ENCODE data around the gene USP6NL. TPM values are rescaled to one million over a fixed set of nuclear protein-coding genes. Genes with fewer than 3 reads are reported as not detected.
A peak's percentile ranks its signal among the peaks of the same experiment; 100 is the strongest.

The USP6NL gene
- total RNA-seq, 1 donor from 2014 or later: 13.3 TPM

GRCh38 chr10:11457336-11457735 is 154.1 kb downstream of the USP6NL start:
- Mint-ChIP-seq H3K36me3 (ENCODE audit: unreplicated experiment) (peaks cover 5% of the 10 kb centered on the region), H3K4me1 (ENCODE audit: low read depth, unreplicated experiment) (no peaks in the 10 kb centered on the region), H3K27me3 (ENCODE audit: unreplicated experiment) (peaks cover 2% of the 10 kb centered on the region), H3K9me3 (ENCODE audit: unreplicated experiment) (no peaks in the 10 kb centered on the region), H3K4me3 (ENCODE audit: unreplicated experiment) (no peak overlapping the region), H3K27ac (ENCODE audit: unreplicated experiment) (no peak overlapping the region)
- DNase-seq: no peak
- no peak for TF ChIP-seq CTCF (IDR thresholded peaks at IDR 0.05; ENCODE audit: partially characterized antibody, unreplicated experiment)

GRCh38 chr10:11454958-11455566 is 156.4 kb downstream of the USP6NL start:
- peaks cover 5% of the 10 kb centered on the region for H3K36me3 Mint-ChIP-seq (ENCODE audit: unreplicated experiment)
- H3K4me3 Mint-ChIP-seq (ENCODE audit: unreplicated experiment): no peak overlapping the region
- H3K27me3 Mint-ChIP-seq (ENCODE audit: unreplicated experiment): peaks cover 2% of the 10 kb centered on the region
- peak; percentile 22 for TF ChIP-seq CTCF (IDR thresholded peaks at IDR 0.05; ENCODE audit: partially characterized antibody, unreplicated experiment)
- no peak overlapping the region for H3K27ac Mint-ChIP-seq (ENCODE audit: unreplicated experiment)
- H3K4me1 Mint-ChIP-seq (ENCODE audit: low read depth, unreplicated experiment): no peaks in the 10 kb centered on the region
- peaks cover 1% of the 10 kb centered on the region for H3K9me3 Mint-ChIP-seq (ENCODE audit: unreplicated experiment)
- no peak for DNase-seq

- peak overlapping the region; percentile 36 for H3K4me3 Mint-ChIP-seq (ENCODE audit: unreplicated experiment)
- no peak for TF ChIP-seq CTCF (IDR thresholded peaks at IDR 0.05; ENCODE audit: partially characterized antibody, unreplicated experiment)
- peaks cover 1% of the 10 kb centered on the region for H3K9me3 Mint-ChIP-seq (ENCODE audit: unreplicated experiment)
- no peak for DNase-seq
- H3K27me3 Mint-ChIP-seq (ENCODE audit: unreplicated experiment): peaks cover 2% of the 10 kb centered on the region
- no peaks in the 10 kb centered on the region for H3K4me1 Mint-ChIP-seq (ENCODE audit: low read depth, unreplicated experiment)
- H3K36me3 Mint-ChIP-seq (ENCODE audit: unreplicated experiment): peaks cover 5% of the 10 kb centered on the region
- H3K27ac Mint-ChIP-seq (ENCODE audit: unreplicated experiment): no peak overlapping the region
These were observed 157.3 kb downstream of the USP6NL start for GRCh38 chr10:11454160-11454559.

GRCh38 chr10:11451640-11452260 is 159.7 kb downstream of the USP6NL start:
- peaks cover 2% of the 10 kb centered on the region for H3K9me3 Mint-ChIP-seq (ENCODE audit: unreplicated experiment)
- no peak for TF ChIP-seq CTCF (IDR thresholded peaks at IDR 0.05; ENCODE audit: partially characterized antibody, unreplicated experiment)
- H3K4me3 Mint-ChIP-seq (ENCODE audit: unreplicated experiment): no peak overlapping the region
- peaks cover 5% of the 10 kb centered on the region for H3K36me3 Mint-ChIP-seq (ENCODE audit: unreplicated experiment)
- peaks cover 2% of the 10 kb centered on the region for H3K27me3 Mint-ChIP-seq (ENCODE audit: unreplicated experiment)
- no peaks in the 10 kb centered on the region for H3K4me1 Mint-ChIP-seq (ENCODE audit: low read depth, unreplicated experiment)
- no peak for DNase-seq
- H3K27ac Mint-ChIP-seq (ENCODE audit: unreplicated experiment): no peak overlapping the region

- Mint-ChIP-seq H3K9me3 (ENCODE audit: unreplicated experiment) (peaks cover 7% of the 10 kb centered on the region), H3K4me1 (ENCODE audit: low read depth, unreplicated experiment) (no peaks in the 10 kb centered on the region), H3K4me3 (ENCODE audit: unreplicated experiment) (no peak overlapping the region), H3K27ac (ENCODE audit: unreplicated experiment) (no peak overlapping the region), H3K27me3 (ENCODE audit: unreplicated experiment) (peaks cover 2% of the 10 kb centered on the region), H3K36me3 (ENCODE audit: unreplicated experiment) (peaks cover 5% of the 10 kb centered on the region)
- TF ChIP-seq CTCF (IDR thresholded peaks at IDR 0.05; ENCODE audit: partially characterized antibody, unreplicated experiment): no peak
- no peak for DNase-seq
These were observed 161.0 kb downstream of the USP6NL start for GRCh38 chr10:11450427-11450826.

All from glutamatergic neuron (in vitro differentiated cells).